Neural progenitor cell (in vitro differentiated cells): ENCODE results near the gene LAP3. TPM values are rescaled to one million over a fixed set of nuclear protein-coding genes. Genes with fewer than 3 reads are reported as not detected.

ENCODE experiments used
- DNase-seq: peaks from one replicate; pipeline ENCODE4 v3.0.0-alpha.2; 2016; ENCODE audit warnings: low spot score
- H2AFZ ChIP-seq: fragments of 200-600 bp; sonication (generic); replicated peaks from 2 replicates; pipeline ENCODE4 v1.6.1; 2016; ENCODE audit warnings: antibody characterized with exemption
- H3F3A ChIP-seq: fragments of 200-600 bp; sonication (generic); 2 replicates; pipeline ENCODE4 v1.6.1; 2016; ENCODE audit warnings: antibody characterized with exemption, low read depth
- H3K27ac ChIP-seq: fragments of 200-600 bp; sonication (generic); 2 replicates; pipeline ENCODE4 v1.5.1; 2016; ENCODE audit warnings: mild to moderate bottlenecking
- H3K27me3 ChIP-seq: fragments of 200-600 bp; sonication (generic); 2 replicates; pipeline ENCODE4 v1.6.1; 2016; ENCODE audit warnings: mild to moderate bottlenecking, moderate library complexity
- H3K36me3 ChIP-seq: fragments of 200-600 bp; sonication (generic); 2 replicates; pipeline ENCODE4 v1.5.1; 2016
- H3K4me1 ChIP-seq: fragments of 200-600 bp; sonication (generic); 2 replicates; pipeline ENCODE4 v1.6.1; 2016; ENCODE audit warnings: mixed run types
- H3K4me2 ChIP-seq: fragments of 200-600 bp; sonication (generic); 2 replicates; pipeline ENCODE4 v1.6.1; 2016
- H3K4me3 ChIP-seq: fragments of 200-600 bp; sonication (generic); 2 replicates; pipeline ENCODE4 v1.5.1; 2016
- H3K79me2 ChIP-seq: fragments of 200-600 bp; sonication (generic); 2 replicates; pipeline ENCODE4 v1.6.1; 2016; ENCODE audit warnings: low read depth
- H3K9ac ChIP-seq: fragments of 200-600 bp; sonication (generic); 2 replicates; pipeline ENCODE4 v1.6.1; 2016
- H3K9me3 ChIP-seq: fragments of 200-600 bp; sonication (generic); 2 replicates; pipeline ENCODE4 v1.5.1; 2016; ENCODE audit warnings: low read depth
- H4K20me1 ChIP-seq: fragments of 200-600 bp; sonication (generic); 2 replicates; pipeline ENCODE4 v1.6.1; 2016; ENCODE audit warnings: low read depth
- H3K27ac Mint-ChIP-seq: 3 replicates; pipeline ENCODE4 v1.8.0; 2021; ENCODE audit warnings: mixed read lengths
- H3K27me3 Mint-ChIP-seq: 2 replicates; pipeline ENCODE4 v1.8.0; 2022; ENCODE audit warnings: low read depth, mild to moderate bottlenecking, inconsistent platforms, moderate library complexity, mixed read lengths; ENCODE audit not compliant: insufficient read depth
- H3K36me3 Mint-ChIP-seq: 3 replicates; pipeline ENCODE4 v1.8.0; 2021; ENCODE audit warnings: mixed read lengths
- H3K4me1 Mint-ChIP-seq: 3 replicates; pipeline ENCODE4 v1.8.0; 2021; ENCODE audit warnings: mixed read lengths
- H3K4me3 Mint-ChIP-seq: 3 replicates; pipeline ENCODE4 v1.8.0; 2021; ENCODE audit warnings: mild to moderate bottlenecking, moderate library complexity, mixed read lengths
- H3K9me3 Mint-ChIP-seq: 3 replicates; pipeline ENCODE4 v1.8.0; 2020; ENCODE audit warnings: mixed read lengths
- EZH2 ChIP-seq: fragments of 200-600 bp; sonication (generic); IDR thresholded peaks from 2 replicates; pipeline ENCODE4 v1.6.1; 2017; ENCODE audit warnings: antibody characterized with exemption, mild to moderate bottlenecking, moderate library complexity
- EZH2phosphoT487 ChIP-seq: fragments of 200-600 bp; sonication (generic); IDR thresholded peaks from 2 replicates; pipeline ENCODE4 v1.6.1; 2017; ENCODE audit warnings: antibody characterized with exemption
- total RNA-seq: library from RNA; depleted of rRNA; stranded (reverse); fragments of >200 nt; gene quantifications from 2 replicates; pipeline ENCODE4 v1.2.3, GENCODE V29; 2015; ENCODE audit warnings: low replicate concordance
- TF ChIP-seq, protein P1 (sequence below): fragments of 200-600 bp; sonication (generic); IDR thresholded peaks from 2 replicates; pipeline ENCODE4 v1.5.1; 2017; ENCODE audit warnings: antibody characterized with exemption, mild to moderate bottlenecking

Gene LAP3
- total RNA-seq, 1 donor from 2014 or later: 58.3 TPM

DNA sequence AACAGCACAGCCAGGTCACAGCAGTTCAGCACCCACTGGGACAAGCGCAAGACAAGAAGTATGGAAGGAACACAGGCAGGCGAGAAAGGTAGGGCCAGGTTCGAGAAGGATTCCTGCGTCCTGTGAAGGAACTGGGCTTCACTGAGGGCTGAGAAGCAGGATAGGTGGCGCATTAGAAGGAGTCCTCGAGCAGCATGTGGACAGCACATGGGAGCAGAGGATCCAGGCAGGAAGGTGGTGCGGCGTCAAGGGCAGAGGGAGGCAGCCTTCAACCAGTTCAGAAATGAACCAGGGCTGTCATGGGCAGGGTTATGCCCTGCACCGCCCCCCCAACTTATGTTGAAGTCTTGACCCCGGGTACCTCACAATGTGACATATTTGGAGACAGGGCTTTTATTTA, 30.8 kb upstream of the LAP3 start:
- Mint-ChIP-seq H3K9me3 (no peaks in the 10 kb centered on the region), H3K4me3 (no peak overlapping the region), H3K27me3 (peaks cover 2% of the 10 kb centered on the region), H3K36me3 (no peaks in the 10 kb centered on the region), H3K27ac (no peak overlapping the region), H3K4me1 (peaks cover 14% of the 10 kb centered on the region)
- no peak overlapping the region for H2AFZ ChIP-seq
- no peaks in the 10 kb centered on the region for H3K4me1 ChIP-seq
- H3F3A ChIP-seq: no peaks in the 10 kb centered on the region
- H3K79me2 ChIP-seq: no peaks in the 10 kb centered on the region
- H3K36me3 ChIP-seq: no peaks in the 10 kb centered on the region
- no peak overlapping the region for H3K9ac ChIP-seq
- no peak overlapping the region for H3K27ac ChIP-seq
- no peak overlapping the region for H3K4me2 ChIP-seq
- H3K27me3 ChIP-seq: no peaks in the 10 kb centered on the region
- H4K20me1 ChIP-seq: no peaks in the 10 kb centered on the region
- DNase-seq: no peak
- H3K4me3 ChIP-seq: no peak overlapping the region
- no peak for TF ChIP-seq EZH2
- no peak for TF ChIP-seq EZH2phosphoT487
- TF ChIP-seq, protein P1, sequence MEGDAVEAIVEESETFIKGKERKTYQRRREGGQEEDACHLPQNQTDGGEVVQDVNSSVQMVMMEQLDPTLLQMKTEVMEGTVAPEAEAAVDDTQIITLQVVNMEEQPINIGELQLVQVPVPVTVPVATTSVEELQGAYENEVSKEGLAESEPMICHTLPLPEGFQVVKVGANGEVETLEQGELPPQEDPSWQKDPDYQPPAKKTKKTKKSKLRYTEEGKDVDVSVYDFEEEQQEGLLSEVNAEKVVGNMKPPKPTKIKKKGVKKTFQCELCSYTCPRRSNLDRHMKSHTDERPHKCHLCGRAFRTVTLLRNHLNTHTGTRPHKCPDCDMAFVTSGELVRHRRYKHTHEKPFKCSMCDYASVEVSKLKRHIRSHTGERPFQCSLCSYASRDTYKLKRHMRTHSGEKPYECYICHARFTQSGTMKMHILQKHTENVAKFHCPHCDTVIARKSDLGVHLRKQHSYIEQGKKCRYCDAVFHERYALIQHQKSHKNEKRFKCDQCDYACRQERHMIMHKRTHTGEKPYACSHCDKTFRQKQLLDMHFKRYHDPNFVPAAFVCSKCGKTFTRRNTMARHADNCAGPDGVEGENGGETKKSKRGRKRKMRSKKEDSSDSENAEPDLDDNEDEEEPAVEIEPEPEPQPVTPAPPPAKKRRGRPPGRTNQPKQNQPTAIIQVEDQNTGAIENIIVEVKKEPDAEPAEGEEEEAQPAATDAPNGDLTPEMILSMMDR: no peak
- no peaks in the 10 kb centered on the region for H3K9me3 ChIP-seq

DNA sequence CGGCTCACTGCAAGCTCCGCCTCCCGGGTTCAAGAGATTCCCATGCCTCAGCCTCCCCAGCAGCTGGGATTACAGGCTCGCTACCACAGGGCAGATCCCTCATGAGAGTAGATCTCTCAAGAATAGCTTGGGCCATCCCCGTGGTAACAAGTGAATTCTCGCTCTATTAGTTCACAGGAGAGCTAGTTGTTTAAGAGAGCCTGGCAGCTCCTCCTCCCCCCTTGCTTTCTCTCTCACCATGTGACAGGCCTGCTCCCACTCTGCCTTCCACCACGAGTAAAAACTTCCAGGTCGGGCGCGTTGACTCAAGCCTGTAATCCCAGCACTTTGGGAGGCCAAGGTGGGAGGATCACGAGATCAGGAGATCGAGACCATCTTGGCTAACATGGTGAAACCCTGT, 30.3 kb upstream of the LAP3 start:
- H3K36me3 Mint-ChIP-seq: no peaks in the 10 kb centered on the region
- no peaks in the 10 kb centered on the region for H3K27me3 ChIP-seq
- no peaks in the 10 kb centered on the region for H4K20me1 ChIP-seq
- DNase-seq: no peak
- H3K27ac ChIP-seq: no peak overlapping the region
- H3K4me2 ChIP-seq: no peak overlapping the region
- H3K27me3 Mint-ChIP-seq: peaks cover 2% of the 10 kb centered on the region
- H3K79me2 ChIP-seq: no peaks in the 10 kb centered on the region
- H3K4me3 ChIP-seq: no peak overlapping the region
- no peaks in the 10 kb centered on the region for H3K36me3 ChIP-seq
- no peaks in the 10 kb centered on the region for H3K9me3 ChIP-seq
- H3K9ac ChIP-seq: no peak overlapping the region
- no peak overlapping the region for H2AFZ ChIP-seq
- H3F3A ChIP-seq: no peaks in the 10 kb centered on the region
- no peak overlapping the region for H3K27ac Mint-ChIP-seq
- H3K4me1 Mint-ChIP-seq: peaks cover 14% of the 10 kb centered on the region
- H3K4me1 ChIP-seq: no peaks in the 10 kb centered on the region
- no peak overlapping the region for H3K4me3 Mint-ChIP-seq
- TF ChIP-seq EZH2phosphoT487: no peak
- TF ChIP-seq, protein P1: no peak
- no peak for TF ChIP-seq EZH2
- H3K9me3 Mint-ChIP-seq: no peaks in the 10 kb centered on the region

DNA sequence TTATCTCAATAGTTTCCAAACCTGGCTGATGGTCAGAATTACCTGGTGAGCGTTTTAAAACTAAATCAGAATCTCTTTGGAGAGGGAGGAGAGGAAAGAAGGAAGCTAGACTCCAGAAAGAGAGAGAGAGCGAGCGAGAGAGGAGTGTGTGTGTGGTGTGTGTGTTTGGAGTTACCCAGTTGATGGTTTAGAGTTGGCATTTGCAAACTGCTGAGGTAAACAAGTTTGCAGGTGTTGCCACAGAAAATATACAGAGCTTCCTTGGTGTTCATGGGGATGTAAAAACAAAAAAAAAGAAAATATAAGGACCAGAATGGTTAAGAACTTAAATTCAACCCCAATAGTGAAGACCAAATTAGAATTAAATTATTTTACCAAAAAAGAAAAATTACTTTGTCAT, 26.4 kb upstream of the LAP3 start:
- no peaks in the 10 kb centered on the region for H3K9me3 Mint-ChIP-seq
- H3K4me1 Mint-ChIP-seq: peaks cover 14% of the 10 kb centered on the region
- H3K4me3 Mint-ChIP-seq: no peak overlapping the region

More for the DNA sequence above, 26.4 kb upstream of the LAP3 start:
- Histone ChIP-seq H3K9ac (no peak overlapping the region), H3K4me3 (no peak overlapping the region), H3K36me3 (no peaks in the 10 kb centered on the region), H3K9me3 (no peaks in the 10 kb centered on the region), H2AFZ (no peak overlapping the region), H3K27me3 (no peaks in the 10 kb centered on the region), H3K27ac (no peak overlapping the region), H3K4me2 (no peak overlapping the region), H3K79me2 (no peaks in the 10 kb centered on the region), H3F3A (no peaks in the 10 kb centered on the region), H4K20me1 (no peaks in the 10 kb centered on the region), H3K4me1 (no peaks in the 10 kb centered on the region)
- Mint-ChIP-seq H3K27me3 (peaks cover 8% of the 10 kb centered on the region), H3K36me3 (no peaks in the 10 kb centered on the region), H3K27ac (no peak overlapping the region)
- TF ChIP-seq, protein P1: no peak
- TF ChIP-seq EZH2 (no peak), EZH2phosphoT487 (no peak)
- no peak for DNase-seq
